ENCODE measurements around the gene CCM2.
A peak's percentile ranks its signal among the peaks of the same experiment; 100 is the strongest.
"Not testable (repeated sequence)": the region's sequence is repeated elsewhere in the genome, so short reads cannot be mapped to it uniquely, and the experiment has no call there.

CCM2 gene

GRCh38 chr7:45007106-45007505, 7.1 kb downstream of the CCM2 start:
- no peak for DNase-seq

- no peak for DNase-seq
Measured at GRCh38 chr7:45007571-45008328, 7.7 kb downstream of the CCM2 start.

GRCh38 chr7:45013465-45013967, 13.5 kb downstream of the CCM2 start:
- DNase-seq, result no peak

GRCh38 chr7:45015313-45015712, 15.3 kb downstream of the CCM2 start:
- no peak for DNase-seq

GRCh38 chr7:45017253-45017652, 17.3 kb downstream of the CCM2 start:
- DNase-seq, result no peak

GRCh38 chr7:45020915-45021314, 20.9 kb downstream of the CCM2 start:
- DNase-seq, result no peak

GRCh38 chr7:45021604-45022296, 21.7 kb downstream of the CCM2 start:
- no peak for DNase-seq

- no peak for DNase-seq
Measured at GRCh38 chr7:45024126-45024744, 24.2 kb downstream of the CCM2 start.

GRCh38 chr7:45025473-45025872, 25.5 kb downstream of the CCM2 start:
- not testable (repeated sequence) for DNase-seq

GRCh38 chr7:45026013-45026412, 26.0 kb downstream of the CCM2 start:
- no peak for DNase-seq

GRCh38 chr7:45026984-45027773, 27.2 kb downstream of the CCM2 start:
- peak; percentile 25 for DNase-seq

- no peak for DNase-seq
Measured at GRCh38 chr7:45027774-45028114, 27.7 kb downstream of the CCM2 start.

- no peak for DNase-seq
Measured at GRCh38 chr7:45028138-45028919, 28.3 kb downstream of the CCM2 start.

GRCh38 chr7:45028920-45029344, 28.9 kb downstream of the CCM2 start:
- DNase-seq, result no peak

- DNase-seq, result no peak
Measured at GRCh38 chr7:45031829-45032228, 31.8 kb downstream of the CCM2 start.

GRCh38 chr7:45032421-45032820, 32.4 kb downstream of the CCM2 start:
- DNase-seq, result no peak

- DNase-seq, result no peak
Measured at GRCh38 chr7:45033261-45033930, 33.4 kb downstream of the CCM2 start.

- no peak for DNase-seq
Measured at GRCh38 chr7:45033931-45034290, 33.9 kb downstream of the CCM2 start.

- DNase-seq, result not testable (repeated sequence)
Measured at GRCh38 chr7:45034710-45035109, 34.7 kb downstream of the CCM2 start.

GRCh38 chr7:45035371-45035770, 35.4 kb downstream of the CCM2 start:
- DNase-seq, result no peak

GRCh38 chr7:45035893-45036292, 35.9 kb downstream of the CCM2 start:
- DNase-seq, result no peak

- no peak for DNase-seq
Measured at GRCh38 chr7:45036317-45036716, 36.3 kb downstream of the CCM2 start.

Measured in activated effector memory CD4-positive, alpha-beta T cell treated with Interleukin-2 at 50 U/mL for 16 hours (primary cell).